ENCODE data around the gene KRT76.
"Not testable (repeated sequence)": the region's sequence is repeated elsewhere in the genome, so short reads cannot be mapped to it uniquely, and the experiment has no call there.

KRT76 gene

DNA sequence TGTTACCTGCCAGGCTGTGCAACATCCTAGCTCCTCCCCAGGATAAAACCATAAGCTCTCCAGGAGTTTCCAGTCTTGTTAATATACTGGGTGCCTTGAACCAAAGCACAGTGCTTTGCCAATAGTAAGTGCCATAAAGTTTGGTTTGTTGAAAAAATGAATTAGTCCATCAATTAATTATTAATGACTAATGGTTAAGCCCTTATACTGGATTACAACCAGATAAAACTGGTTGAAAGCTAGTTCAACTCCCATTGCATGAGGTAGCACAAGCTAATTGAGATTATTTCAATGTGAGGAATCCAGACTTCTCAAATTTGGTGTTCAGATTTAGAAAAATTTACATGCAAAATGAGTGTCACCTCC is 20.4 kb upstream of the KRT76 start:
- DNase-seq (ENCODE audit: low read depth in 1 of 2, low spot score in 1 of 2), result no peak

DNA sequence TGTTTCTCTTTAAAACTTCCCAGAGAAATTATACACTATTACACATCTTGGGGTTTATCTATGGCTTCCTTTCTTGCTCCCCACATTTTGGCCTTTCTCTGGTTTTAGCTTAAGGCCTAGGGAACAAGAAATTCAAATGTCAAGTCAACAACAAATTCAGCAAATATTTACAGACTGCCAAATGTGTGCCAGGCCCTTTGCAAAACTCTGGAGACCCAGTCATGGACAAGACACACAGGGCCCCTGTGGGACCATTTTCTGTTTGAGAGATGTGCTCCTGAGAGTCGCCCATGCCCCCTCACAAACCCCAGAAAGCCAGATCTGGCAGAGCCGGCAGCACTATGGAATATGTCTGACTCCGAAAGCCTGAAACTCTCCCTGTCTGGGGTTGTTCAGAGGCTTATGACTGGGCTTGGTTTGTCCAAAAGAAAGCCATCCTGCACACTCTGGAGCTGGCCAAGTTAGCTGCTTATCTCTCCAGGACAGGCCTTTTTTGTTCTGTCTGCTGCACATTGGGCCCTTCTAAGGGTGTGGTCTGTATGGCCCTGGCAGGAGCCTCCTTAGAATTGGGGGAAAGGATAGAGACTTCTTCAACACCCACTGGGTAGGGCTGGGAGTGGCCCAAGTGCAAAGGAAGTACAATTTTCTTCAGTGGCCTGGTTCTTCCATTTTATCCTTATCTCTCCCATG is 19.8 kb upstream of the KRT76 start:
- DNase-seq (ENCODE audit: low read depth in 1 of 2, low spot score in 1 of 2), result no peak

DNA sequence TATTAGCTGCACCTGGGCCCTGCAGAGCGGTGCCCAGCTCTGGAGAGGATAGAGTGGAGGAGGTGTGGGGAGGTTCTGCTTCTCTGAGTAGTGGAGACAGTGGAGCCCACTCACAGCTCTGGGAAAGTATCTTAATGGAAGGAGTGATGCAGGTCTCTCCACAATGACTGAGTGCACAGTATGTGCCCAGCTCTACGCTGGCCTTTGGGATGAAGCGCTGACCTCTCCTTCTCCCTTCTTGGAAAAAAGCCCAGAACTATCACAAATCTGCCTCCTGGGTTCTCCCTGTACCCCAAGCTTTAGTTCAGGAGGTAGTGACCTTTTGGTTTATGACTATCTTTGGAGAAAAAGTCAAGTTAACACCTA is 19.3 kb upstream of the KRT76 start:
- no peak for DNase-seq (ENCODE audit: low read depth in 1 of 2, low spot score in 1 of 2)

DNA sequence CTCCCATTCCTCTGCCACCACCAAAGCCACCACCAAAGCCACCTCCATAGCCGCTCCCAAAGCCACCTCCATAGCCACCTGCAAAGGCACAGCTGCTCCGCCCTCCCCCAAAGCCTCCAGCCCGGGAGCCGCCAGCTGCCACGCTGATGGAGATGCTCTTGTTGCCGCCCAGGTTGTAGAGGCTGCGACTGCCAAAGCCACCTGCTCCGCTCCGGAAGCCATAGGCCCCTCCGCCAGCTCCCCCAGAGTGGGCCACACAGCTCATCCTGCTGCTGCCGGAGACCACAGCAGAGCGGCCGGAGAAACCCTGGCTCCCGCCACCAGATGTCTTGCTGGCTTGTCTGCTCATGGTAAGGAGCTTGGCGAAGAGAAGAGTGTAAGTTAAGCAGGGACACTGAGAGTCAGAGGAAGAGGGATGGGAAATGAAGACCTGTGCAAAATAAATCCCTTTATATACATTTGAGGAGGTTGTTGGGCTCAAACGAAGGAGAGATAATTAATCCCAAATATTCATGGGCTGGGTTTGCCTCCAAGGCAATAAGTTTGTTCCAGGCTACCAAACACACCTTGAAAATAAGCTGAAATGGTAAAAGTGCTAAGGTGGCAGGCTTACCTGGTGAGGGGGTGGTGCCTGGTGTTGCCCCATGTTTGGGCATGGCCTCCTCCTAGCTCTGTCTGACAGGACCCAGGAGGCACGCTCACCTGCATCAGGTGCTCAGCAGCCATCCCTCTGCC is 18.7 kb upstream of the KRT76 start, which contains the start of gene KRT3:
Gene KRT3, minus strand, starts transcription at position 424 of the 735 bp plus-strand sequence. Its CDS starts 75 bp downstream, at position 349.
- DNase-seq (ENCODE audit: low read depth in 1 of 2, low spot score in 1 of 2), result no peak

- not testable (repeated sequence) for DNase-seq (ENCODE audit: low read depth in 1 of 2, low spot score in 1 of 2)
Measured at GRCh38 chr12:52795332-52795674, 18.2 kb upstream of the KRT76 start.

GRCh38 chr12:52794479-52795331 is 17.6 kb upstream of the KRT76 start:
- no peak for DNase-seq (ENCODE audit: low read depth in 1 of 2, low spot score in 1 of 2)

DNA sequence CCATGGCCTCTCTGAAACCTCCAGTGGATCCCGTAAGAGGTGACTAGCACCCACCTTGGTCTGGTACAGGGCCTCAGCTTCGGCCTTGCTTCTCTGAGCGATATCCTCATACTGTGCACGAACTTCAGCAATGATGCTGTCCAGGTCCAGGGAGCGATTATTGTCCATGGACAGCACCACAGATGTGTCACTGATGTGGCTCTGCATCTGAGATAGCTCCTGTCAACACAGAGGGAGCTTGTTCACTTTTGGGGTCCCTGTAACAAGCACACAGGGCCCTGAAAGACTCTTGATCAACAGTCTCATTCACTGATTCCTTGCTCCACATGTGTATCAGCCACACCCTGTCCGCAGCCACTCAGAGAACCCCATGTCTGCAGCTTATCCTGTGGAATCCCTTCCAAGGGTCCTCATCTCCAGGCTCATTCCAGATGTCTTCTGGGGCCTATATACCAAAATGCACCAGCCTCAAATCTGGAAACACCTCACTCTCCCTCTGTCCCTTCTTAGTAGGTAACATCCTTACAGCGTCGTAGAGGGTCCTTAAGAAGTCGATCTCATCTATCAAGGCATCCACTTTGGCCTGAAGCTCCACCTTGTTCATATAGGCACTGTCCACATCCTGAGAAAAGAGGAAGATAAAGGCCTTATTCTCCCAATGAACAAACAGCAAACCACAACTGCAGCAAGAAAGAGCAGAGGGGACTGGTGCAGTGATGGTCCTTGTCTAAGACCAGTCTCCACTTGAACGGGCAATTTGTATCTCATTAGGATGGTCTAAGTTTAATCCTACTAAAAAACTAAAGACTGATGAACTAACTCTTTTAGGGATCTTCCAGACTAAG is 15.3 kb upstream of the KRT76 start:
- DNase-seq (ENCODE audit: low read depth in 1 of 2, low spot score in 1 of 2), result no peak

GRCh38 chr12:52791271-52792184 is 14.4 kb upstream of the KRT76 start:
- no peak for DNase-seq (ENCODE audit: low read depth in 1 of 2, low spot score in 1 of 2)

- DNase-seq (ENCODE audit: low read depth in 1 of 2, low spot score in 1 of 2), result no peak
Measured at GRCh38 chr12:52790427-52791270, 13.5 kb upstream of the KRT76 start.

- no peak for DNase-seq (ENCODE audit: low read depth in 1 of 2, low spot score in 1 of 2)
Measured at GRCh38 chr12:52789637-52790426, 12.7 kb upstream of the KRT76 start.

- no peak for DNase-seq (ENCODE audit: low read depth in 1 of 2, low spot score in 1 of 2)
Measured at GRCh38 chr12:52788876-52789636, 11.9 kb upstream of the KRT76 start.

DNA sequence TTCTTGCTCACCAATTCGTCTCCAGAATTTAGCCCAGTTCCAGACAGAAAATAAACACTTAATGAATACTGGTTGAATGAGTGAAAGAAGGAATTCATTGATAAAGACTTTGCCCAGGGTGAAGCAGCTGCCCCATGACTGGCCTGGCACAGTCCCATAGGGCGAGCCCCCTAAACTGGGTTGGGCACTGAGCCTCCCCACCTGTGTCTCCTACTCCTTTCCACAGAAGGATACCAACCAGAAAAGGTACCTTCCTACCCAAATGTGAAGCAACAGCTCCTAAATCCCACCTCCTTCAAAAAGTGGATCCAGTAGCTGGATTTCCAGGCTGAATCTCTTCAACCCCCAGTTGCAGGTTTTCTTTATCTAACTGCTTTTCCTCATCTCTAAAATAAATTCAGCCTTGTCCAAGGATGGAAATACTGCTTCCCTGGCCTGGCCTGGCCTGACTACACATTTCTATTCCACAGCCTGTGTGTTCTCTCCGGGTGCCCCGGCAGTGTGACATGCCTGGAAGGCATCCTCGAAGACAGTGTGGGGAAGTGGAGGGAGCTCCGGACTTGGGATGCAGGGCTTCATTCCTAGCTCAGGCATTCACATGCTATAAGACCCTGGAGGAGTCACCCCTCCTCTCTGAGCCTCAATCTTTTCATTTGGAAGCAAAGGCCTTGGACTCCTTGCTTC is 11.2 kb upstream of the KRT76 start:
- DNase-seq (ENCODE audit: low read depth in 1 of 2, low spot score in 1 of 2), result no peak

DNA sequence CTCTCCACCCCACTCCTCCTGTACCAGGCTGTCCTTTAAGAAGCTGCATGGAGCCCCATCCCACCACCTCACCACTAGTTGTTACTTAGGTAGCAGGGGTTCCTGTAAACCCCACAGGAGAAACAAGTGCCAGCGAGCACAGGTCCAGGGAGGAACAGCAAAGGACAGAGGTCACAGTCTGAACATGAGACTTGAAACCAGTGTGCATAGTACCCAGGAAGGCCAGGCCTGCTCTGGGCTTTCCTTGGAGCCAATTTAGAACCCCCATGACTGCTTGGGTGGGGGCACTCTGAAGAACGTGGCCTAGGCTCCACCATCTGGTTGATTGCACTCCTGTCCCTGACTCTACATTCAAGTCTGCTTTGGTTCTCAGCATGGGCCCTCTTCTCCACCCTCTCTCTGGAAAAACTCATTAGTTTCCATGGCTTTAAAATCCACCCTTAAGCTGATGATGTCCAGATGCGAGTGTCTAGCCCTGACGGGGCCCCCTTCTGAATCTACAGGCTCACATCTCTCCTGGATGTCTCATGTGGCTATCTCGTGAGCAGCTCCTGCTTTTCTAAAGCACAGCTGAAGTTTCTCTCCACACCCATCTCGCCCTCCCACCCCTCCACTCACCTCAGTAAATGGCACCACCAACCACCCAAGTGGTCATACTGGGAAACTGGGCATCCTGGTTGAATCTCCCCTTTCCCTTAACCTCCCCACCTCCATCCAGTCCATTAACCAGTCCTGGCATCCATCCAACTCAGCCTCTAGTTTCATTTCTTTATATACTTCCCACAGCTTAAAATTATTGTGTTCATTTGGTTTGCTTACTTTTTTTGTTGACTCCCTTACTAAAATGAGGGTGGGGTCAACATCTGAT is 10.4 kb upstream of the KRT76 start:
- DNase-seq (ENCODE audit: low read depth in 1 of 2, low spot score in 1 of 2), result no peak

GRCh38 chr12:52784909-52785308 is 7.8 kb upstream of the KRT76 start:
- no peak for DNase-seq (ENCODE audit: low read depth in 1 of 2, low spot score in 1 of 2)

DNA sequence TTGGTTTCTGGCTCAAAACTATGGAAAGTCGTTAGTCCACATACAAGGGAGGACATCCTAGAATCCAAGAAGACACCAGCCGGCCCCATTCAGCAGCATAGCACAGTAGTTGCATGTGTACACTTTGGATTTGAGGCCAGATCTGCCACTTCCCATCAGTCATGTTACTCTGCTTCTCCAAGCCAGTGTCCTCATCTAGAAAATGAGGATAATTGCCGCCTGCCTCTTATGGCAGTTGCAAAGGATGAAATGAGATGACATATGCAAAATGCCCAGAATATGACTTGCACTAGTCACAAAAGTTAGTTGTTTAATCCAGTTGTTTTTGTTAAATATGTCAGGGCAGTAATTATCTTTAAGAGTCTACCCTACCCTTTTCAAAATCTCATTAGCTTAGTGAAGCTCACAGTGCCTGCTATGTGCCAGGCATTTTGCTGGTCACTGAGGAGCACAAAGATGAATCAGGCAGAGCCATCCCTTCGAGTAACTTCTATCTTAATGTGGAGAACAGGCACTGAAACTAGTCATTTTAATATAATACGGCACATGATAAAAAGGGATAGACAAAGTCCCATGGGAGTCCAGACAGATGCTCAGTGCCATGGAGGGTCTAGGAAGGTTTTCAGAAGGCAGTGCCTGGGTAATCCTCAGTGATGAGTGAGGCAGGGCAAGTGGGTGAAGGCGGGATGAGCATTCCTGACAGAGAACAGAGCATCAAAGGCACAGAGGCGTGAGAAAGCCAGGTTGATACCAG is 6.6 kb upstream of the KRT76 start:
- no peak for DNase-seq (ENCODE audit: low read depth in 1 of 2, low spot score in 1 of 2)

Measured in stimulated activated CD4-positive, alpha-beta T cell treated with anti-CD3 and anti-CD28 coated beads, Interleukin-15, amount 100 ng/mL, for 1 hour (primary cell).